ENCODE data around the gene C19orf73. TPM values are rescaled to one million over a fixed set of nuclear protein-coding genes. Genes with fewer than 3 reads are reported as not detected.

Gene C19orf73
- total and polyA plus RNA-seq, 9 of the 15 experiments (the other 6 are each of a cell fraction or from before 2014, with no cell fraction given): 0.08 to 7.4 (median 1.4) TPM

DNA sequence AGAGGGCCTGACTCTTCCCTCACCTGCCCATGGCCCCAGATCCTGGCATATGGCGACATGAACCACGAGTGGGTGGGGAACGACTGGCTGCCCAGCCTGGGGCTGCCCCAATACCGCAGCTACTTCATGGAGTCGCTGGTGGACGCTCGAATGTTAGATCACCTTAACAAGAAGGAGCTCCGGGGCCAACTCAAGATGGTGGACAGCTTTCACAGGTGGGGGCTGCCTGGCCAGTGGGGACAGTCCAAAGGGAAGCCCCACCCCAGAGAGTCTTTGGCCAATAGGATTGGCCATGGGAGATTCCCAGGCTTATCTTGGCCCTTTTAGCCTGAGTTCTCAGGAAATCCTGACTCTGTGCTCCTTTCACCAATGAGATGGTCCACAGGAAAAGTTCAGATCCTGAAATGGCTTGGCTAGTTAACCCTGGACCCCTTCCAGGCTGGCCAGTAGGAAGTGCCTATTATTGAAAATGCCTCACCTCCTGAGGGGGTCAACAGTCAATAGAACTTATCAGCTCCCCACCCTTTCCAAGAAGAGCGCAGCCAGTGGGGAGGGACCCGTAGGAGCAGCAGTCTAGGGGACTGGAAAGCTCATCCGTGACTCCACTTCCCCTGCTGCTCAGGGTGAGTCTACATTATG, 29.2 kb upstream of the C19orf73 start (continued):
- TF ChIP-seq ZNF609 (CRISPR knock-in tag; IDR thresholded peaks at IDR 0.05; ENCODE audit: borderline replicate concordance): no peak
- TF ChIP-seq THAP12 (CRISPR knock-in tag; IDR thresholded peaks at IDR 0.05): 0 out of 2 replicates have a peak, but pooled peaks have one; percentile 14
- no peak for TF ChIP-seq ZNF75A (CRISPR knock-in tag; IDR thresholded peaks at IDR 0.05)
- no peak for TF ChIP-seq ZNF512 (tag; IDR thresholded peaks at IDR 0.05)
- no peak for TF ChIP-seq ELF2 (CRISPR knock-in tag; IDR thresholded peaks at IDR 0.05)
- no peak for TF ChIP-seq PHF21A (IDR thresholded peaks at IDR 0.05; ENCODE audit: borderline replicate concordance, low read depth)
- no peak for TF ChIP-seq TRIM28 (IDR thresholded peaks at IDR 0.05)
- no peak for TF ChIP-seq HLTF (IDR thresholded peaks at IDR 0.05)
- TF ChIP-seq RCOR1 (IDR thresholded peaks at IDR 0.05; ENCODE audit: borderline replicate concordance in 1 of 2, low read depth in 2 of 2, low read length in 2 of 2): peak in 1 of 2 experiments; percentile 18; a peak in 1 of 4 replicates
- 0 out of 2 replicates have a peak, but pooled peaks have one; percentile 43 for TF ChIP-seq EHMT2 (IDR thresholded peaks at IDR 0.05)
- TF ChIP-seq, protein P1, sequence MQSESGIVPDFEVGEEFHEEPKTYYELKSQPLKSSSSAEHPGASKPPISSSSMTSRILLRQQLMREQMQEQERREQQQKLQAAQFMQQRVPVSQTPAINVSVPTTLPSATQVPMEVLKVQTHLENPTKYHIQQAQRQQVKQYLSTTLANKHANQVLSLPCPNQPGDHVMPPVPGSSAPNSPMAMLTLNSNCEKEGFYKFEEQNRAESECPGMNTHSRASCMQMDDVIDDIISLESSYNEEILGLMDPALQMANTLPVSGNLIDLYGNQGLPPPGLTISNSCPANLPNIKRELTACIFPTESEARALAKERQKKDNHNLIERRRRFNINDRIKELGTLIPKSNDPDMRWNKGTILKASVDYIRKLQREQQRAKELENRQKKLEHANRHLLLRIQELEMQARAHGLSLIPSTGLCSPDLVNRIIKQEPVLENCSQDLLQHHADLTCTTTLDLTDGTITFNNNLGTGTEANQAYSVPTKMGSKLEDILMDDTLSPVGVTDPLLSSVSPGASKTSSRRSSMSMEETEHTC (IDR thresholded peaks at IDR 0.05): no peak
- 0 out of 4 replicates have a peak, but pooled peaks of 1 of the 2 experiments have one; percentile 3 for TF ChIP-seq RAD21 (CRISPR knock-in tag; conservative IDR thresholded peaks at IDR 0.05 in 1 of 2, IDR thresholded peaks at IDR 0.05 in 1 of 2)
- no peak for TF ChIP-seq BDP1 (IDR thresholded peaks at IDR 0.05; ENCODE audit: insufficient read depth, insufficient read length)
- TF ChIP-seq THRAP3 (IDR thresholded peaks at IDR 0.05; ENCODE audit: borderline replicate concordance): no peak

All from K562 (cell line).